Stimulated activated CD4-positive, alpha-beta T cell treated with anti-CD3 and anti-CD28 coated beads, Interleukin-1b, Interleukin-23, amount 100 ng/mL, for 4 hours (primary cell): ENCODE measurements around the gene ARHGEF38.
"Not testable (repeated sequence)": the region's sequence is repeated elsewhere in the genome, so short reads cannot be mapped to it uniquely, and the experiment has no call there.

Experiments
- DNase-seq, 2 donors: peaks; one replicate each; pipeline ENCODE4 v3.0.0-alpha.2; 2020; ENCODE audit warnings: low read depth in 2 of 2

Gene ARHGEF38

GRCh38 chr4:105710012-105710600 lies 157.7 kb downstream of the ARHGEF38 start:
- no peak for DNase-seq

DNA sequence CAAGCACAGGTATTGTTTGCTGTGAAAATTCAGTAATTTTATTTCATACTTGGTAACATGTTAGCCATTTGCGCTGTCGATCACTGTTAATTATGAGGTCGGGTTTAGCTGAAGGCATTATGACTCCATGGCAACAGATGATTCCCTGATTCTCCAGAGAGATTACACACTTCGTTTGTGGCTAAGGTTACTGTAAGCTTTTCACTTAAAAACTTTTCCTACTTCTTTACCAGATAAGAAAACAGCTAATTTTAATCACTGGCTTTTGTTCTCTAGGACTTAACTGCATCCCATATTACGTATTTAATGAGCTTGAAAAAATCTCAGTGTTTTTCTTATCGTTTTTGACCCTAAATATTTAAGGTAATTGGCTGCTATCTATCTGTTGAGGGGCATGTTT lies 158.3 kb downstream of the ARHGEF38 start:
- DNase-seq = no peak

- no peak for DNase-seq
Measured at GRCh38 chr4:105712766-105713165, 160.3 kb downstream of the ARHGEF38 start.

- no peak for DNase-seq
Measured at GRCh38 chr4:105714071-105714521, 161.7 kb downstream of the ARHGEF38 start.

DNA sequence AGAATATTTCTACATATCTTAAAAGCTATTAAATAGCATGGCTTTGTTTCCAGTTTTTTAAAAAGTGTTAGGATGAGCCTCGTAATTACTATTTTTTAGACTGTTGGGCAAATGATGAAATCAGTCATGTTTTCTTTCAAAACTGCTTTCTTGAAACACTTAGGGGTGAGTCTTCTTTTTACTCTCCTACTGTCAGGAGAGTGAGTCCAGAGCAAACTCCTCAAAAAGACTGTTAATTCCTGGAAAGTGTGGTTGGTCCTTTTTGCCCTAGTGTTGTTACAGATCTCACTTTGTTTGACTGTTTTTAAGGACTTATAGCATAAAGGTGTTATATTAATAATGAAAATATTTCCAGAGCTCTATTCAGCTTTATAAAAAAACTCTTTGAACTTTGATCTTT lies 162.5 kb downstream of the ARHGEF38 start:
- DNase-seq = no peak

DNA sequence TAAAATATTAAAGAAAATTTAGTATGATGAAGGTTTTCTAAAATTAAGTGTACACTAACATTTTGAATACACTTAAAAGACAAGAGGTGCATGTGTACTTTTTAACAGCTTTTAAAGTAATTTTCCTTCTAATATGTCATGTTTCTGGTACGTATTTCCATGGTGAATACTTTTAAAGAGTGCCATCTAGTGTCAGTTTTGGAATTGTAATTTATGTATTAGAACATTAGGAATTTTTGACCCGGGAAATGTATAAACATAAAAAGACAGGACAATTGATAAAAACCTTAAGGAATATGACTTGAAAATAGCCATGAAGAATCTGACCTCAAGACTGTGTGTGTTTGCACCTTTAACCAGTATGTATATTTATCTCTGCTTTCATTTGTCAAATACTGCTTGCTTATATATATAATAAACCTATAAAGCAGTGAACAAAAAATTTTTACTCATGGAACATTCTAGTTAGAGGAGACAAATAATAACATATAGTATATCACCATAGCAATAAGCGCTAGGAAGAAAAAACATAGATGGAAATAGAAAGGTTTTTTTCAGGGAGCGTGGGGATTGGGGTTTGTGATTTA lies 163.4 kb downstream of the ARHGEF38 start:
- no peak for DNase-seq

- DNase-seq = no peak
Measured at GRCh38 chr4:105719204-105719603, 166.8 kb downstream of the ARHGEF38 start.

GRCh38 chr4:105725623-105726022 lies 173.2 kb downstream of the ARHGEF38 start:
- no peak for DNase-seq

- DNase-seq = not testable (repeated sequence)
Measured at GRCh38 chr4:105729895-105730294, 177.5 kb downstream of the ARHGEF38 start.
